ENCODE results near the gene VSX1. TPM values are rescaled to one million over a fixed set of nuclear protein-coding genes. Genes with fewer than 3 reads are reported as not detected.

Gene VSX1
- polyA plus RNA-seq, 1 of the 3 experiments (the other 2 are of a cell fraction), result not detected

DNA sequence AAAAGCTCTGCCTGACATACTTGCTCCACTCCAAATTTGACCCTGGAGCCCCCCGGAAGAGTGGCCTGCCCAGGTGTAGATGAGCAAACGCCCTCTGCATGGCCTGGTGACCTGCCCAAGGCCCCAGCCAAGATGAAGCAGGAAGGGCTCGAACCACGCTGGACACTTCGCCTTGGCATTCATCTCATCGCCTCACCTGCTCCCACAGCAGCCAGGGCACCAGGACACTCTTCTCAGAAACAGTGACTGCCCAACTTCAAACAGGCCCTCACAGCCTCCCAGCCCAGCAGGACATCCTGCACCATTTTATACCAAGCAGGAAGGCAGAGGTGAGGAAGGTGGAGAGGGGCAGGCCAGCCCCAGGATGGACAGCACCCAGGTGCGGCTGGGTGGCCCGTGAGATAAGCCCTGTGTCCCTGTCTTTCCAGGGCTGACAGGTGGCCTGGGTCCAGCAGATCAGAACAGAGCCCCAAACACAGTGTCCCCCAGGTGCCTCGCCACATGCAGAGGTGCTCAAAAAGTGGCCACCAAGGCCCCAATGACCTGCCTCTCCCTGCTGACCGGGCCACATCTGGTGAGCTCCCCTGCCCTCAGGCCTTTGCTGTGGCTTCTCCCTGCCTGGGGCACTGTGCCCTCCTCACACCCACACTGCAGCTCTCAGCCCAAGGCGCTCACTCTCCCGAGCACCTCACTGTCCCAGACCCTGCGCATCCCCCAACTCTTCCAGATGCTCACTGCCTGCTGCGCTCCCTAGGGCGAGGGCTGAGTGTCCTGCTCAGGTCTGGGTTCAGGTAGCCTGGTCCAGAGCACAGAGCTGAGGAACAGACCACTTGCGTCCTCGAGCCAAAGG is 31.2 kb downstream of the VSX1 start:
- 77% methylated on average over 12 of the region's 17 CpGs for WGBS (ENCODE audit: low lambda C conversion rate)
- 0 out of 2 replicates have a peak, but pooled peaks cover 6% of the 10 kb centered on the region for H3K27me3 ChIP-seq (ENCODE audit: insufficient read depth)
- no peak overlapping the region for H3K4me3 ChIP-seq (ENCODE audit: low read depth in 2 of 2, low read length in 1 of 2)
- H3K9me3 ChIP-seq, result no peaks in the 10 kb centered on the region
- H3K27ac ChIP-seq (ENCODE audit: low read depth in 2 of 2, low read length in 1 of 2), result no peak overlapping the region
- no peak overlapping the region for H2AFZ ChIP-seq (ENCODE audit: low read depth)
- H3F3A ChIP-seq (replicated peaks; ENCODE audit: insufficient read depth), result no peaks in the 10 kb centered on the region
- H4K20me1 ChIP-seq (ENCODE audit: insufficient read depth), result no peaks in the 10 kb centered on the region
- TF ChIP-seq, protein P1, sequence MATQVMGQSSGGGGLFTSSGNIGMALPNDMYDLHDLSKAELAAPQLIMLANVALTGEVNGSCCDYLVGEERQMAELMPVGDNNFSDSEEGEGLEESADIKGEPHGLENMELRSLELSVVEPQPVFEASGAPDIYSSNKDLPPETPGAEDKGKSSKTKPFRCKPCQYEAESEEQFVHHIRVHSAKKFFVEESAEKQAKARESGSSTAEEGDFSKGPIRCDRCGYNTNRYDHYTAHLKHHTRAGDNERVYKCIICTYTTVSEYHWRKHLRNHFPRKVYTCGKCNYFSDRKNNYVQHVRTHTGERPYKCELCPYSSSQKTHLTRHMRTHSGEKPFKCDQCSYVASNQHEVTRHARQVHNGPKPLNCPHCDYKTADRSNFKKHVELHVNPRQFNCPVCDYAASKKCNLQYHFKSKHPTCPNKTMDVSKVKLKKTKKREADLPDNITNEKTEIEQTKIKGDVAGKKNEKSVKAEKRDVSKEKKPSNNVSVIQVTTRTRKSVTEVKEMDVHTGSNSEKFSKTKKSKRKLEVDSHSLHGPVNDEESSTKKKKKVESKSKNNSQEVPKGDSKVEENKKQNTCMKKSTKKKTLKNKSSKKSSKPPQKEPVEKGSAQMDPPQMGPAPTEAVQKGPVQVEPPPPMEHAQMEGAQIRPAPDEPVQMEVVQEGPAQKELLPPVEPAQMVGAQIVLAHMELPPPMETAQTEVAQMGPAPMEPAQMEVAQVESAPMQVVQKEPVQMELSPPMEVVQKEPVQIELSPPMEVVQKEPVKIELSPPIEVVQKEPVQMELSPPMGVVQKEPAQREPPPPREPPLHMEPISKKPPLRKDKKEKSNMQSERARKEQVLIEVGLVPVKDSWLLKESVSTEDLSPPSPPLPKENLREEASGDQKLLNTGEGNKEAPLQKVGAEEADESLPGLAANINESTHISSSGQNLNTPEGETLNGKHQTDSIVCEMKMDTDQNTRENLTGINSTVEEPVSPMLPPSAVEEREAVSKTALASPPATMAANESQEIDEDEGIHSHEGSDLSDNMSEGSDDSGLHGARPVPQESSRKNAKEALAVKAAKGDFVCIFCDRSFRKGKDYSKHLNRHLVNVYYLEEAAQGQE (IDR thresholded peaks at IDR 0.05; ENCODE audit: low read depth, low read length), result no peak
- TF ChIP-seq RXRA (IDR thresholded peaks at IDR 0.05; ENCODE audit: borderline replicate concordance, low read depth), result no peak
- TF ChIP-seq GABPA (IDR thresholded peaks at IDR 0.05; ENCODE audit: low read depth), result no peak
- no peak for TF ChIP-seq TEAD4 (IDR thresholded peaks at IDR 0.05; ENCODE audit: borderline replicate concordance, insufficient read depth)
- no peak for TF ChIP-seq CHD2 (IDR thresholded peaks at IDR 0.05; ENCODE audit: low read length, partially characterized antibody)
- no peak for TF ChIP-seq MXI1 (IDR thresholded peaks at IDR 0.05; ENCODE audit: low read depth, low read length)
- TF ChIP-seq, protein P2, sequence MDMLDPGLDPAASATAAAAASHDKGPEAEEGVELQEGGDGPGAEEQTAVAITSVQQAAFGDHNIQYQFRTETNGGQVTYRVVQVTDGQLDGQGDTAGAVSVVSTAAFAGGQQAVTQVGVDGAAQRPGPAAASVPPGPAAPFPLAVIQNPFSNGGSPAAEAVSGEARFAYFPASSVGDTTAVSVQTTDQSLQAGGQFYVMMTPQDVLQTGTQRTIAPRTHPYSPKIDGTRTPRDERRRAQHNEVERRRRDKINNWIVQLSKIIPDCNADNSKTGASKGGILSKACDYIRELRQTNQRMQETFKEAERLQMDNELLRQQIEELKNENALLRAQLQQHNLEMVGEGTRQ (IDR thresholded peaks at IDR 0.05; ENCODE audit: borderline replicate concordance, low read depth, low read length), result no peak
- TF ChIP-seq RCOR1 (IDR thresholded peaks at IDR 0.05; ENCODE audit: low read length), result no peak
- no peak for TF ChIP-seq EZH2phosphoT487 (IDR thresholded peaks at IDR 0.05; ENCODE audit: borderline replicate concordance, low read depth)
- no peak for TF ChIP-seq MEF2A (IDR thresholded peaks at IDR 0.05; ENCODE audit: borderline replicate concordance, low read depth)
- no peak for TF ChIP-seq RFX5 (IDR thresholded peaks at IDR 0.05; ENCODE audit: low read length)
- TF ChIP-seq ELF1 (IDR thresholded peaks at IDR 0.05), result no peak
- no peak for TF ChIP-seq FOSL2 (IDR thresholded peaks at IDR 0.05; ENCODE audit: borderline replicate concordance, low read depth)
- TF ChIP-seq ZBTB33 (IDR thresholded peaks at IDR 0.05; ENCODE audit: borderline replicate concordance, low read depth), result no peak
- no peak for TF ChIP-seq EP300 (IDR thresholded peaks at IDR 0.05; ENCODE audit: borderline replicate concordance in 1 of 2, low read depth in 1 of 2, low read length in 1 of 2)
- TF ChIP-seq NFIC (IDR thresholded peaks at IDR 0.05; ENCODE audit: borderline replicate concordance), result no peak
- TF ChIP-seq GATA2 (CRISPR knock-in tag; IDR thresholded peaks at IDR 0.05), result no peak
- TF ChIP-seq FOXJ3 (CRISPR knock-in tag; IDR thresholded peaks at IDR 0.05), result no peak
- TF ChIP-seq JUND (IDR thresholded peaks at IDR 0.05), result no peak
- TF ChIP-seq RAD21 (IDR thresholded peaks at IDR 0.05; ENCODE audit: low read length), result no peak
- H3K36me3 ChIP-seq (replicated peaks in 1 of 2; ENCODE audit: control insufficient read depth in 1 of 2, insufficient read depth in 2 of 2, low read length in 1 of 2), result no peaks in the 10 kb centered on the region
- no peaks in the 10 kb centered on the region for H3K79me2 ChIP-seq (ENCODE audit: insufficient read depth)
- ChIA-PET POLR2A (no interaction called here), CTCF (no interaction called here)
- H3K9ac ChIP-seq, result no peak overlapping the region
- H3K4me2 ChIP-seq, result no peak overlapping the region
- DNase-seq, result no peak
- H3K9me2 ChIP-seq, result no peaks in the 10 kb centered on the region
- H3K4me1 ChIP-seq (ENCODE audit: control insufficient read depth in 1 of 2, insufficient read depth in 2 of 2, low read depth in 1 of 2, low read length in 1 of 2), result no peaks in the 10 kb centered on the region

Measured in SK-N-SH (cell line).